IPS DF 6.9 (cell line): ENCODE results near the gene INSR.

Source experiments
- DNase-seq: peaks from one replicate; pipeline ENCODE4 v3.0.0-alpha.2; 2013; ENCODE audit warnings: low read depth, low spot score
- H3K27ac ChIP-seq: one replicate; pipeline ENCODE4 v1.5.1; 2013; ENCODE audit warnings: low read length, control low read depth
- H3K27me3 ChIP-seq: 2 replicates; pipeline ENCODE4 v1.6.1; 2013; ENCODE audit warnings: mild to moderate bottlenecking, low read length; ENCODE audit not compliant: control insufficient read depth, insufficient read depth
- H3K36me3 ChIP-seq: 2 replicates; pipeline ENCODE4 v1.6.1; 2013; ENCODE audit warnings: low read length; ENCODE audit not compliant: control insufficient read depth, insufficient read depth
- H3K4me1 ChIP-seq: 2 replicates; pipeline ENCODE4 v1.6.1; 2013; ENCODE audit warnings: low read length; ENCODE audit not compliant: control insufficient read depth, insufficient read depth
- H3K4me3 ChIP-seq: 2 replicates; pipeline ENCODE4 v1.5.1; 2013; ENCODE audit warnings: mild to moderate bottlenecking, low read length
- H3K9me3 ChIP-seq: 2 replicates; pipeline ENCODE4 v1.6.1; 2013; ENCODE audit warnings: low read length, inconsistent platforms; ENCODE audit not compliant: control insufficient read depth, insufficient read depth
- WGBS: extraction: QIAGEN DNeasy Blood & Tissue Kit; methylation state at CpG from one replicate; pipeline ENCODE4 v1.1.7; 2013; ENCODE audit warnings: mixed read lengths, missing lambda C conversion rate; ENCODE audit not compliant: insufficient read length, insufficient coverage; 5-methylcytosine and 5-hydroxymethylcytosine counted together

The INSR gene

GRCh38 chr19:7120499-7120898 lies 173.7 kb downstream of the INSR start:
- WGBS, result no CpG with 5 or more reads among the region's 10 CpGs

DNA sequence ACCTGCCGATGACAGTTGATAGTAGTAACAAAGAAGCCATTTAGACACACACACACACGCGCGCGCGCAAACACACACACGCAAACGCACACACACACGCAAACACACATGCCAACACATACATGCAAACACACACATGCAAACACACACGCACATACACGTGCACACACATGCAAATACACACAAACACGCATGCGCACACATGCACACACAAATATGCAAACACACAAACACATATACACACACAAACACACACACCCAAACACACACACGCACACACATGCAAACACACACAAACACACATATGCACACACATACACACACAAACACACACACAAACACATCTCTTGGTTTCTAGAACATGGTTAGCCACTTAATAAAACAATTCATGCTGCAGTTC lies 174.6 kb downstream of the INSR start:
- no peak for DNase-seq
- Histone ChIP-seq H3K4me3 (no peak overlapping the region), H3K36me3 (peaks cover 9% of the 10 kb centered on the region), H3K27me3 (no peaks in the 10 kb centered on the region), H3K27ac (no peak overlapping the region), H3K4me1 (no peaks in the 10 kb centered on the region), H3K9me3 (no peaks in the 10 kb centered on the region)
- WGBS, result no CpG with 5 or more reads among the region's 14 CpGs

More at GRCh38 chr19:7120499-7120898, 173.7 kb downstream of the INSR start:
- Histone ChIP-seq H3K36me3 (peaks cover 15% of the 10 kb centered on the region), H3K27ac (no peak overlapping the region), H3K9me3 (no peaks in the 10 kb centered on the region), H3K4me3 (no peak overlapping the region), H3K4me1 (no peaks in the 10 kb centered on the region), H3K27me3 (no peaks in the 10 kb centered on the region)
- DNase-seq, result no peak

DNA sequence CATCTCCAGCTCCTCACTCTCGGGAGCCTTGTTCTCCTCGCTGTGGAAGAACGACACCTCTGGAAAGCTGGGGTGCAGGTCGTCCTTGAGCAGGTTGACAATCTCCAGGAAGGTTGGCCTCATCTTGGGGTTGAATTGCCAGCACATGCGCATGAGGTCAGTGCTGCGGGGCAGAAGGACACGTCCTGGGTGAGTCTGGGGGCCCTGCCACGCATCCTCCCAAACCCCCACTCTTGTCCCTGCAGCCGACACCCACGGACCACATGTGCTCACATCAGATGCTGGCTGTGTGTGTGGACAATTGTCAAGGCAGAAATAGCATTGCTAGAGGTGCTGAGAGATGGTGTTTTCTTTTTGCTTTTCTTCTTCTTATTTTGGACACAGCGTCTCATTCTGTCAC lies 177.0 kb downstream of the INSR start:
- Histone ChIP-seq H3K27ac (no peak overlapping the region), H3K27me3 (no peaks in the 10 kb centered on the region), H3K9me3 (no peaks in the 10 kb centered on the region), H3K4me1 (no peaks in the 10 kb centered on the region), H3K4me3 (no peak overlapping the region), H3K36me3 (peaks cover 9% of the 10 kb centered on the region)
- no peak for DNase-seq
- no CpG with 5 or more reads among the region's 11 CpGs for WGBS

DNA sequence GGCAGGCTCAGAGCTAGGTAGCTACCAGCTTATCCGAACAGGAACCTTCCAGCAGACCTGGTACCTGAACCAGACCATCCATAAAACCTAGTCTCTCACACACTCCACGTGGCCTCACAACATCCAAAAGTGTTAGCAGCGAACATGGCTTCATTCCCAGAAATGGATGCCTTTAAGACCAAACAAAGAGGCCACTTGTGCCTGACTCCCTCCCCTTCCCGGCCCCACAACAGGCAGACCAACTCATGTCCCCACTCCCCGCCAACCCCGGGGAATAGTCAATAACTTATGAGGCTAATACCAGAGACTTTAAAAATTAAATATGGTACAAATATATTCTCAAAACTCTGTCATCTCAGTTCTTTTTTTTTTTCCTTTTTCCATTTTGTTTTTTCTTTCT lies 178.5 kb downstream of the INSR start:
- H3K4me3 ChIP-seq, result no peak overlapping the region
- no CpG with 5 or more reads among the region's 6 CpGs for WGBS

DNA sequence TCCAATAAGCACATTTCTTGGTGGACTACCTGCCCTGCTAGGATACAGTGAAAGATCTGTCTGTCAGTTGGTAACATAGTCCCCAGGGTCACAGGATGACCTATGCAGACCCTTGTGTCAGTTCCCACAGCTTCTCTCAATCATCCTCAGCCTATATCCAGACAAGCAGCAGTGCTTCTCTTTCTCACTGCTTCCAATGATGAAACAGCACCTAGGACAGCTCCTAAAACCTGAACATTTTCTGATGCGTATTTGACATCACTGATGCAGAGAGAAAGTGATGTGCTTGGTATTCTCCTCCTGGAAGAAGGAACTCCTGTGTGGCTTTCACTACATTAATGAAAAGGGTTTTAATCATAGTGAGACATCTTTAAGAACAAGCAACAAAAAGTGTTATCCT lies 181.0 kb downstream of the INSR start:
- no CpG with 5 or more reads among the region's 1 CpG for WGBS
- Histone ChIP-seq H3K9me3 (no peaks in the 10 kb centered on the region), H3K4me1 (peaks cover 3% of the 10 kb centered on the region; the same call in 1 of the 2 replicates), H3K27ac (no peak overlapping the region), H3K4me3 (no peak overlapping the region), H3K27me3 (no peaks in the 10 kb centered on the region), H3K36me3 (peaks cover 4% of the 10 kb centered on the region)
- DNase-seq, result no peak

More for the DNA sequence above, 178.5 kb downstream of the INSR start:
- no peak overlapping the region for H3K27ac ChIP-seq
- H3K9me3 ChIP-seq, result no peaks in the 10 kb centered on the region
- H3K36me3 ChIP-seq, result peaks cover 9% of the 10 kb centered on the region
- no peak for DNase-seq
- H3K27me3 ChIP-seq, result no peaks in the 10 kb centered on the region
- H3K4me1 ChIP-seq, result no peaks in the 10 kb centered on the region

- no peaks in the 10 kb centered on the region for H3K9me3 ChIP-seq
- no peaks in the 10 kb centered on the region for H3K27me3 ChIP-seq
- no peak for DNase-seq
- peaks cover 4% of the 10 kb centered on the region for H3K36me3 ChIP-seq
- peaks cover 3% of the 10 kb centered on the region; the same call in 1 of the 2 replicates for H3K4me1 ChIP-seq
- no CpG with 5 or more reads among the region's 4 CpGs for WGBS
- H3K4me3 ChIP-seq, result no peak overlapping the region
- no peak overlapping the region for H3K27ac ChIP-seq
Measured at GRCh38 chr19:7112675-7113074, 181.5 kb downstream of the INSR start.

GRCh38 chr19:7109678-7110289 lies 184.4 kb downstream of the INSR start:
- Histone ChIP-seq H3K27me3 (no peaks in the 10 kb centered on the region), H3K9me3 (no peaks in the 10 kb centered on the region), H3K27ac (no peak overlapping the region), H3K4me3 (no peak overlapping the region), H3K4me1 (peaks cover 3% of the 10 kb centered on the region; the same call in 1 of the 2 replicates), H3K36me3 (no peaks in the 10 kb centered on the region; the same call in 1 of the 2 replicates)
- no CpG with 5 or more reads among the region's 8 CpGs for WGBS
- DNase-seq, result peak; percentile 35

DNA sequence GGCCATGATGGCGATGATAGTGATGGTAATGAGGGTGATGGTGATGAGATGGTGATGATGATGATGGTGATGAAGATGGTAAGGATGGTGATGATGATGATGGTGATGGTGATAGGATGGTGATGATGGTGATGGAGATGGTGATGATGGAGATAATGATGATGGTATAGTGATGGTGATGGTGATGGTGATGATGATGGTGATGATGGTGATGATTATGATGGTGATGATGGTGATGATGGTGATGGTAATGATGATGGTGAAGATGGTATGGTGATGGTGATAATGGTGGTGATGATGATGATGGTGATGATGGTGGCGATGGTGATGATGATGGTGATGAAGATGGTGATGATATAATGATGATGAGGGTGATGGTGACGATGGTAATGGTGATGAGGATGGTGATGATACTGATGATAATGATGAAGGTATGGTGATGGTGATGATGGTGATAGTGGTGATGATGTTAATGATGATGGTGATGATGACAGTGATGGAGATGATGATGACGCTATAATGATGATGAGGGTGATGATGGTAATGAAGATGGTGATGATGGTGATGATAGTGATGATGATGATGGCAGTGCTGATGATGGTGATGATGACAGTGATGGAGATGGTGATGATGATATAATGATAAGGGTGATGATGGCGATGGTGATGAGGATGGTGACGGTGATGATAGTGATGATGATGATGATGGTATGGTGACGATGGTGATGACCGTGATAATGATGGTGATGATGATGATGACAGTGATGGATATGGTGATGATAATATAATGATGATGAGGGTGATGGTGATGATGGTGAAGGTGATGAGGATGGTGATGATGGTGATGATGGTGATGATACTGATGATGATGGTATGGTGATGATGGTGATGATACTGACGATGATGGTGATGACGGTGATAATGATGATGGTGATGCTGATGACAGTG lies 187.2 kb downstream of the INSR start:
- WGBS, result 100% methylated on average over 6 of the region's 10 CpGs
- Histone ChIP-seq H3K27ac (no peak overlapping the region), H3K9me3 (no peaks in the 10 kb centered on the region), H3K4me3 (no peak overlapping the region), H3K27me3 (no peaks in the 10 kb centered on the region), H3K4me1 (peaks cover 3% of the 10 kb centered on the region; the same call in 1 of the 2 replicates), H3K36me3 (no peaks in the 10 kb centered on the region; the same call in 1 of the 2 replicates)
- DNase-seq, result no peak

GRCh38 chr19:7104747-7105447 lies 189.3 kb downstream of the INSR start:
- Histone ChIP-seq H3K9me3 (no peaks in the 10 kb centered on the region), H3K4me3 (no peak overlapping the region), H3K36me3 (no peaks in the 10 kb centered on the region; the same call in 1 of the 2 replicates), H3K27me3 (no peaks in the 10 kb centered on the region), H3K27ac (no peak overlapping the region), H3K4me1 (peaks cover 3% of the 10 kb centered on the region; the same call in 1 of the 2 replicates)
- no peak for DNase-seq

DNA sequence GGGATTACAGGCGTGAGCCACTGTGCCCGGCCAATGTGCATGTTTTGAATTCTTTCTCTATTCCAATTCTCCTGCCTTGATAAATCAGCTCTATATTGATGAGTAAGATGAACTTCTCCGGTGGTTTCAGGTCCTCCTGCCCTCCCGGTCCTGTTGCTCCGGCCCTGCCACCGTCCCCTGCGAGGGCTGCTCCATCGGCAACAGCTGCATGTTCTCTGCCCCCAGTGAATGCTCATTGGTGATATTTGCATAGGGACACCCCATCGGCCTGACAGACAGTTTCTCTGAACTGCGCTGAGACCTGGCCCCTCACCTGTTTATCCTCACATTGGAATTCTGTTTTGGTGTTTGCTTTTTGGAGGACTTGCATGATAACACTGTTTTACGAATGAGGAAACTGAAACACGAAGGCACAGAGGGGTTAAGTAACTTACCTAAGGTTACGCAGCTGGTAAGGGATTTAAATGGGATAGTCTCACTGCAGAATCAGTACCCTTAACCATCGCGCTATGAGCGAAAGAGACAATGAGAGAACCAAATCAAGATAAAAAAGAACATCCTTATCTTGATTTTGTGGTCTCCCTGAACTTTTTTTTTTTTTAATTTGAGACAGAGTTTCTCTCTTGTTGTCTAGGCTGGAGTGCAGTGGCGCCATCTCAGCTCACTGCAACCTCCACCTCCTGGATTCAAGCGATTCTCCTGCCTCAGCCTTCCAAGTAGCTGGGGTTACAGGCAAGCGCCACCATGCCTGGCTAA lies 192.5 kb downstream of the INSR start:
- Histone ChIP-seq H3K9me3 (no peaks in the 10 kb centered on the region), H3K27me3 (no peaks in the 10 kb centered on the region), H3K27ac (no peak overlapping the region), H3K4me1 (no peaks in the 10 kb centered on the region), H3K4me3 (no peak overlapping the region), H3K36me3 (no peaks in the 10 kb centered on the region)
- no CpG with 5 or more reads among the region's 19 CpGs for WGBS
- no peak for DNase-seq
